PC-3 (cell line): ENCODE measurements around the gene KIAA1210. TPM values are rescaled to one million over a fixed set of nuclear protein-coding genes. Genes with fewer than 3 reads are reported as not detected.

Experiments used
- ATAC-seq: fragments of 200-7000 bp; cut with Tn5 transposase; 2 replicates; pipeline ENCODE4 v1.9.1; 2020; ENCODE audit warnings: mild to moderate bottlenecking, moderate library complexity
- BruUV-seq: library from RNA; stranded (reverse); fragments of 400-500 nt; replicated peaks from 2 replicates; lab custom pipeline; 2021; lab: Mats Ljungman, UMichigan
- CTCF ChIA-PET: fragments of 300-600 bp; sonication (Branson Sonifier 250); formaldehyde crosslinking; loops from one replicate; lab custom pipeline; 2022; ENCODE audit warnings: antibody characterized with exemption; lab: Charles Lee
- POLR2A ChIA-PET: fragments of 300-600 bp; sonication (Branson Sonifier 250); formaldehyde crosslinking; loops from one replicate; lab custom pipeline; 2022; ENCODE audit warnings: antibody characterized with exemption; ENCODE audit not compliant: unreplicated experiment; lab: Charles Lee
- DNase-seq: peaks from one replicate; pipeline ENCODE4 v3.0.0-alpha.2; 2015
- H2AFZ ChIP-seq: fragments of 300-600 bp; sonication (generic); 2 replicates; pipeline ENCODE4 v1.6.0; 2016; ENCODE audit warnings: antibody characterized with exemption, low read length
- H3F3A ChIP-seq: fragments of 300-600 bp; sonication (generic); one replicate; pipeline ENCODE4 v1.6.0; 2017; ENCODE audit warnings: antibody characterized with exemption, low read length, control low read depth, mild to moderate bottlenecking; ENCODE audit not compliant: unreplicated experiment
- H3K27ac ChIP-seq: fragments of 300-600 bp; sonication (generic); 2 replicates; pipeline ENCODE4 v1.5.1; 2016; ENCODE audit warnings: mild to moderate bottlenecking, low read length
- H3K27me3 ChIP-seq: fragments of 300-600 bp; sonication (generic); 2 replicates; pipeline ENCODE4 v1.6.1; 2016; ENCODE audit warnings: low read length, mixed read lengths
- H3K36me3 ChIP-seq: fragments of 300-600 bp; sonication (generic); 2 replicates; pipeline ENCODE4 v1.6.1; 2016; ENCODE audit warnings: low read depth, mixed run types, low read length, mixed read lengths
- H3K4me1 ChIP-seq: fragments of 300-600 bp; sonication (generic); 2 replicates; pipeline ENCODE4 v1.5.1; 2016; ENCODE audit warnings: low read length; ENCODE audit not compliant: insufficient read depth
- H3K4me2 ChIP-seq: fragments of 300-600 bp; sonication (generic); 2 replicates; pipeline ENCODE4 v1.6.0; 2016; ENCODE audit warnings: low read length
- H3K4me3 ChIP-seq: fragments of 300-600 bp; sonication (generic); 2 replicates; pipeline ENCODE4 v1.5.1; 2016; ENCODE audit warnings: mild to moderate bottlenecking, low read length, mixed read lengths
- H3K79me2 ChIP-seq: fragments of 300-600 bp; sonication (generic); 2 replicates; pipeline ENCODE4 v1.6.1; 2017; ENCODE audit warnings: low read length, mixed read lengths
- H3K9ac ChIP-seq: fragments of 300-600 bp; sonication (generic); 2 replicates; pipeline ENCODE4 v1.6.0; 2016; ENCODE audit warnings: mild to moderate bottlenecking, low read length
- H3K9me2 ChIP-seq: fragments of 300-600 bp; sonication (generic); replicated peaks from 2 replicates; pipeline ENCODE4 v1.6.1; 2016; ENCODE audit warnings: mixed run types, low read length, mixed read lengths
- H3K9me3 ChIP-seq: fragments of 300-600 bp; sonication (generic); 2 replicates; pipeline ENCODE4 v1.6.1; 2016; ENCODE audit warnings: low read length, mixed read lengths
- H4K20me1 ChIP-seq: fragments of 300-600 bp; sonication (generic); 2 replicates; pipeline ENCODE4 v1.6.1; 2016; ENCODE audit warnings: low read length, mixed read lengths
- EZH2 ChIP-seq: fragments of 300-600 bp; sonication (generic); IDR thresholded peaks from one replicate; pipeline ENCODE4 v1.6.1; 2017; ENCODE audit warnings: antibody characterized with exemption, mild to moderate bottlenecking, low read length; ENCODE audit not compliant: unreplicated experiment
- EZH2phosphoT487 ChIP-seq: fragments of 300-600 bp; sonication (generic); IDR thresholded peaks from 2 replicates; pipeline ENCODE4 v1.6.1; 2018; ENCODE audit warnings: mild to moderate bottlenecking, antibody characterized with exemption, low read length, borderline replicate concordance
- intact Hi-C: fragments of 100-400 bp; cut with micrococcal nuclease; formaldehyde crosslinking; loops from 2 replicates; pipeline ENCODE4 v1.9.0; 2023
- total RNA-seq: library from RNA; depleted of rRNA; stranded (reverse); fragments of >200 nt; gene quantifications from 2 replicates; pipeline ENCODE4 v1.2.3, GENCODE V29; 2014; rRNA removed
- TF ChIP-seq, protein P1 (sequence below): fragments of 300-600 bp; sonication (generic); conservative IDR thresholded peaks from 2 replicates; pipeline ENCODE4 v1.5.1; 2017; ENCODE audit warnings: antibody characterized with exemption, low read depth, mild to moderate bottlenecking, low read length

The KIAA1210 gene
- total RNA-seq, 1 experiment from 2014 or later, result 0.07 TPM

DNA sequence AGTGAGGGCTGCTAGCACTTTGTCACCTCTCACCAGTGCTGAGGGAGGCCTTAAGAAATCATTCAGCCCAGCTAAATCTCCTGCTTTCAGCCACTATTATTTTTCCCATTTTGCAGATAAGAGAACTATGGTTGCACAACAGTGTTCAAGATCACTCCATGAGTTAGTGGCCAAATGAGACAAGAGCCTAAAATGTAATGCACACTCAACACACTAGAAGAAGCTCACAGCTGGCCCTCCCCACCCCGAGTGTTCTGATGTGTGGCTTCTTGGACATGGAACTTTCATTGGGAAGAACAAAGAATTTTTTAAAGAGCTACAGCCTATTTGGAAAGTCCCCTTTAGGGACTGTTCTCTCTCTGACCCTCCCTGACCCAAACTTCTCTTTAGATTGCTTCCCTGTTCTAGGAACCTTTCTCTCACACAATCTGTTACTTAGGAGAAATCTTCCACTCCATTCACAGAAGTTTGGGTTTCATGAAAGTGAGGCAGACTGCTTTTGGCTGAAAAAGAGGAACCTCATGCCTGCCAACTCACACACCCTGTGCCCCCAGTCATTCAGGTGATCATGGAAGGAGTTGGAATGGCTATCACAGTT lies 98.8 kb downstream of the KIAA1210 start:
- Histone ChIP-seq H3K9me3 (no peaks in the 10 kb centered on the region), H4K20me1 (no peaks in the 10 kb centered on the region), H3K79me2 (no peaks in the 10 kb centered on the region), H3K36me3 (no peaks in the 10 kb centered on the region), H3K4me3 (no peak overlapping the region), H3K9ac (no peak overlapping the region), H3K4me2 (no peak overlapping the region), H3K9me2 (no peaks in the 10 kb centered on the region), H3F3A (no peaks in the 10 kb centered on the region), H3K4me1 (no peaks in the 10 kb centered on the region), H3K27me3 (no peaks in the 10 kb centered on the region), H2AFZ (no peak overlapping the region), H3K27ac (no peak overlapping the region)
- DNase-seq (no peak), ATAC-seq (no peak)
- POLR2A ChIA-PET, result no interaction called here
- no TSS peak for BruUV-seq
- intact Hi-C loops, result no loop called here
- CTCF ChIA-PET, result interaction anchor here (1.1 kb wide), 1 partner anchor 38 kb away, joined by 4 read pairs; no protein-coding TSS in a partner anchor
- TF ChIP-seq EZH2phosphoT487, result no peak
- TF ChIP-seq, protein P1, sequence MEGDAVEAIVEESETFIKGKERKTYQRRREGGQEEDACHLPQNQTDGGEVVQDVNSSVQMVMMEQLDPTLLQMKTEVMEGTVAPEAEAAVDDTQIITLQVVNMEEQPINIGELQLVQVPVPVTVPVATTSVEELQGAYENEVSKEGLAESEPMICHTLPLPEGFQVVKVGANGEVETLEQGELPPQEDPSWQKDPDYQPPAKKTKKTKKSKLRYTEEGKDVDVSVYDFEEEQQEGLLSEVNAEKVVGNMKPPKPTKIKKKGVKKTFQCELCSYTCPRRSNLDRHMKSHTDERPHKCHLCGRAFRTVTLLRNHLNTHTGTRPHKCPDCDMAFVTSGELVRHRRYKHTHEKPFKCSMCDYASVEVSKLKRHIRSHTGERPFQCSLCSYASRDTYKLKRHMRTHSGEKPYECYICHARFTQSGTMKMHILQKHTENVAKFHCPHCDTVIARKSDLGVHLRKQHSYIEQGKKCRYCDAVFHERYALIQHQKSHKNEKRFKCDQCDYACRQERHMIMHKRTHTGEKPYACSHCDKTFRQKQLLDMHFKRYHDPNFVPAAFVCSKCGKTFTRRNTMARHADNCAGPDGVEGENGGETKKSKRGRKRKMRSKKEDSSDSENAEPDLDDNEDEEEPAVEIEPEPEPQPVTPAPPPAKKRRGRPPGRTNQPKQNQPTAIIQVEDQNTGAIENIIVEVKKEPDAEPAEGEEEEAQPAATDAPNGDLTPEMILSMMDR, result no peak
- no peak for TF ChIP-seq EZH2

Other genes with a start within 250 kb of the KIAA1210 start
- gene LONRF3, start 153.2 kb downstream of the KIAA1210 start, total RNA-seq, result 14.5 and 15.6 TPM in 2 replicates
- 0.07 TPM in 1 of 2 replicates, not detected in the other for gene CT47C1, start 54.8 kb downstream of the KIAA1210 start, total RNA-seq
- 248 and 253 TPM in 2 replicates for gene PGRMC1, start 108.5 kb upstream of the KIAA1210 start, total RNA-seq